ENCODE data around the gene SCAMP3.
"Not testable (repeated sequence)": the region's sequence is repeated elsewhere in the genome, so short reads cannot be mapped to it uniquely, and the experiment has no call there.

SCAMP3 gene

DNA sequence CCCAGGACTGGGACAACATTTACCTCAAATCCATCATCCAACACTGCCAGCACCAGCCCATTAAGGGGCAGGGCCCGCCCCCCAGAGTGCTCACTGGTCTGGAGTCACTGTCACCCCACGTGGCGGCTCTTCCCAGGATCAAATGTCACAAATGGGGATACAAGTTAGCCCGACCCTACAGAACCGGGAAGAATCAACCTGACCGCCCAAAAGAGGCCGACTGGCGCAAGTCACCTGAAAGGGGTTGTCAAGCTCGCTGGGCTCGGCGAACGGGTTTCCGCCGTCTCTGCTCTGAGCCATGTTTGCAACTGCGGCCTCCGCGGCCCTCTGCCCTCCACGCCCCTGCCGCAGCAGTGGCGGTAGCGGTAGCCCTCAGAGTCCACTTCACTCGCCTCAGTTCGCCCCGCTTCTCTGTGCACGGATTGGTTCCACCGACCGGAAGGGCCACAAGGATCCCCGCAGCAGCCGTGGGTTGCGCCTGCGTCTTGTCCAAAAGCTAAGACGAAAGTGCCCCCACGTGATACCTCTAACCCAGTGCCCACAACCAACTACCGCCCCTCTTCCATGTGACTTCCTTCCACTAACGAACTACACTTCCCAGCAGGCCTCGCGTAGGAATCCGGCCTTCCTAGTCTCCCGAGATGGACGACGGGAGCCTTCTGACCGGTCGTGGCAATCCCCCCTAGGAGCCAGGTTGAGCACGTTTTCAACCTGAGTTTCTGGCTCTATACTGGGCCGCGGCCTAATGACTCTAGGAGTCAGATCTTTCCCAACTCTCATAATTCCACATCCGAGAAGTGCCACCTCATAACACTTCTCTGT, at the start of gene SCAMP3:
SCAMP3 (minus strand) TSS at position 509 of the 822 bp plus-strand sequence; CDS start at position 300, 209 bp downstream.
- peak; percentile 80 for DNase-seq (ENCODE audit: low read depth)

DNA sequence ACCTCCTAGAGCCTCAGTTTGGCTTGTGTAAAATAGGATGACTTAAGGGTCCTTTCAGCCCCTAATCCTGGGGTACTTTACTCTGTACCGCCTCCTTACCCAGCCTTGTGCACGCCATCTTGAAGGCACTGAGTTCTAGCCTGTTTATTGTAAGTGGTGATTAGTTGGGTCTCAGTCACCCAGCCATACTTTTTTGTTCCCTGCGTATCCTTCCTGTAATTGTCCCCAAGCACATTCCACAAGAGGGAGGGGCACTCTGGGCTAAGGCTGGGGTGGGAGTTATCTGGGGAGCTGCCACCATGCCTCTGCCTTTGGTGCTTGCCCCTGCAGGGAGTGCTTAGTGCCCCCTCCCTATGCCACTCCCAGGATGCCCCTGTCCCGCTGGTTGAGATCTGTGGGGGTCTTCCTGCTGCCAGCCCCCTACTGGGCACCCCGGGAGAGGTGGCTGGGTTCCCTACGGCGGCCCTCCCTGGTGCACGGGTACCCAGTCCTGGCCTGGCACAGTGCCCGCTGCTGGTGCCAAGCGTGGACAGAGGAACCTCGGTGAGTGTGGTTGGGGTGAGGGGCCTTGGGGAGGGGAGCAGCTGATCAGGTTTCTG, 47.4 kb upstream of the SCAMP3 start:
- no peak for DNase-seq (ENCODE audit: low read depth)

DNA sequence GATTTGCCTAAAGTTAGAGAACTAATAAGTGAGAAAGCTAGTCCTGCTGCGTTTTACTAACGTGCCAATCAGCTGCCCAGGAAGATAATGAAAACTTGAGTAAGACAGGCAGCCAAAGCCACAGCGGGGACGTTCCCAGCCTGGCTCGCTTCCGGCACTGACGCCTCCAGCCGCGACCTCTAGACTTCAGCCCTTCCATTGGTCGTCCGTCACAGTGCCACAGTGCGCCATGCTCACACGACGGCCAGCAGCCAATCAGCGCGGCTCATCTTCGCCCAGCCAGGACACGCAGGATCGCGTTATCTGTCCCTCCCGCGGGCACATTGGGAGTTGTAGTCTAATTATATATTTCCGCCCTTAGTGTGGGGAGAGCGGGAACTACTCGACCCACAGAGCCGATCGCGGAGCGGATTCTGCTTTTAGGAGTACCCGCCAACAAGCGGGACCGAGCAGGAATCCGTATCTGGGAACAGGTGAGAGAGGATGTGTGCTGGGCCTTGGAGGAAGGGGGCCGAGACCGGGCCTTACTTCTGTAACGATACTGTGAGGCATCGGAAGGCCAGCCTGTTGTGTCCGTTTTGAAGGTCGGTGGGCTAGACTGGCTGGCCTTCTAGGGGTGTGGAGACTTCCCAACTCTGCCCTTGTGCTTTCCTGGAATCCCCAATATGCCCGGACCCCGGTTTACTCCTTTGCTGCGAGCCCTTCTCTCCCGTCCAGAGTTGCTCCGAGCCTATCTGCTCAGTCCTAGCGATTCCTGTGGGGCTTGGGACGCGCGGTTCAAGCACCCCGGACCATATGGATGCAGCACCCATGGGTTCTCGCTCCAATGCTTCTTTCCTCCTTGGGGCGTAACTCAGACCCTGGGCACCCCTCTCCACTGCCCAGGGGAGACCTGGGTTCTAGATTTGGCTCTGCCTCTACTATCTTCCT, 46.6 kb upstream of the SCAMP3 start, which contains the start of gene FDPS:
FDPS (plus strand) TSS at position 374 of the 930 bp plus-strand sequence. CDS start 924 bp downstream, outside the sequence.
- peak; percentile 96 for DNase-seq (ENCODE audit: low read depth)

DNA sequence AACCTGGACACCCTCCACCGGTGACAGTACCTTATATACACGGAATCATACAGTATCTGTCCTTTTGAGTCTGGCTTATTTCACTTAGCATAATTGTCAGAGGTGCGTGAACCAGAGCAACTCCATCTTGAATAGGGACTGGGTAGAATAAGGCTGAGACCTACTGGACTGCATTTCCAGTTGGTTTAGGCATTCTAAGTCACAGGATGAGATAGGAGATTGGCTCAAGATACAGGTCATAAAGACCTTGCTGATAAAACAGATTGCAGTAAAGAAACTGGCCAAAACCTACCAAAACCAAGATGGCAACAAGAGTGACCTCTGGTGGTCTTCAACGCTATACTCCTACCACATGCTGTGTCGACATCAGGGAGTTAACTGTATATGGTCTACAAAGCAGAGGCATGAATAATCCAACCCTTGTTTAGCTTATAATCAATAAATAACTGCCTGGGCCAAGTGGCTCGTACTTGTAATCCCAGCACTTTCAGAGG, 45.1 kb upstream of the SCAMP3 start:
- DNase-seq (ENCODE audit: low read depth) = no peak

GRCh38 chr1:155305881-155306391, 43.8 kb upstream of the SCAMP3 start:
- DNase-seq (ENCODE audit: low read depth) = no peak

DNA sequence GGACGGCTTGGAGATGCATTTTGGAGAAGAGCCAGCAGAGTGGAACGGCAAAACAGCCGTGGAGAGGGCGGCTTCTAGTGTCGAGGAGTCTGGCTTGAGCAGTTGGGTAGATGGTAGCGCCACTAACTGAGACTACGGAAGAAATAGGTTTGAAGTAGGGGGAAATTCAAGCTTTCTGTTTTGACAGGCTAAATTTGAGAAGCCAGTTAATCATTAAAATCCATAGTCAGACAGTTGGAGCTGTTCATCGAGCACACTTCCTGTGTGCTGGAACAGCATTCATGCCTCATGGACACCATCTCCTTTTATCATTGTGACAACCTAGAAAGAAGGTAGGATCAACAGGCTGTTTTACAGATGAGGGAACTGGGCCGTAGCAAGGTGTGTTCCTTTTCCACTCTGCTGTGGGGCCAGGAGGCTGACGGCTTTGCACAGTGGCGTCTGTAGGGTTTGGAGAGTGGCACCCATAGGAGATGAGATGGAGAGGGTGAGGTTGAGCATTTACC, 42.5 kb upstream of the SCAMP3 start:
- no peak for DNase-seq (ENCODE audit: low read depth)

DNA sequence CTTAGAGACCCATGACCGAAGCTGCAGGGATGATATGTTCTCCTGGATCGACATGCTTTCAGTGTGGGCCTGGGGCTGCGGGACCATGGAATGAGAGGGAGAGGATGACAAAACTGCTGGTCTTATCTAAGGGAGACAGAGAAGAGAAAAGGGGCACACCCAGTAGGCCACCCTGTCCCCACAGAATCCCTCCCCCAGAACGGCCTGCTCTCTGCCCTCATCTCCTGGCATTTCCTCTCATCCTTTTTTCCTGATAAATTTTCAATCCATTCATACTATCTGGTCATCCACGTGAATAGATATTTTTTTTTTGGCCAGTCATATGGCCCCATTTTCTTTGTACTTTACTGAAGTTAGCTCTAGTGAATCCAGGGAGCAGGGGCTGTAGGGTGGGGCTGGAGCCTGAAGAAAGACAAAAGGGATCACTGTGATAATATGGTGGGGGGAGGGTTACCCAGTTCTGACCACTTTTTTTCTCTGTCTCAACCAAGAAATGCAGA, 39.2 kb upstream of the SCAMP3 start, which contains the start of gene PKLR:
PKLR (minus strand) TSS at position 97 of the 500 bp plus-strand sequence; CDS start at position 54, 43 bp downstream.
- DNase-seq (ENCODE audit: low read depth) = no peak

GRCh38 chr1:155300553-155301329, 38.6 kb upstream of the SCAMP3 start:
- no peak for DNase-seq (ENCODE audit: low read depth)

- DNase-seq (ENCODE audit: low read depth) = no peak
These were observed 37.9 kb upstream of the SCAMP3 start for GRCh38 chr1:155300024-155300423.

- DNase-seq (ENCODE audit: low read depth) = no peak
These were observed 35.2 kb upstream of the SCAMP3 start for GRCh38 chr1:155297384-155297783.

- DNase-seq (ENCODE audit: low read depth) = no peak
These were observed 34.5 kb upstream of the SCAMP3 start for GRCh38 chr1:155296661-155297060.

GRCh38 chr1:155295942-155296267, 33.7 kb upstream of the SCAMP3 start:
- no peak for DNase-seq (ENCODE audit: low read depth)

DNA sequence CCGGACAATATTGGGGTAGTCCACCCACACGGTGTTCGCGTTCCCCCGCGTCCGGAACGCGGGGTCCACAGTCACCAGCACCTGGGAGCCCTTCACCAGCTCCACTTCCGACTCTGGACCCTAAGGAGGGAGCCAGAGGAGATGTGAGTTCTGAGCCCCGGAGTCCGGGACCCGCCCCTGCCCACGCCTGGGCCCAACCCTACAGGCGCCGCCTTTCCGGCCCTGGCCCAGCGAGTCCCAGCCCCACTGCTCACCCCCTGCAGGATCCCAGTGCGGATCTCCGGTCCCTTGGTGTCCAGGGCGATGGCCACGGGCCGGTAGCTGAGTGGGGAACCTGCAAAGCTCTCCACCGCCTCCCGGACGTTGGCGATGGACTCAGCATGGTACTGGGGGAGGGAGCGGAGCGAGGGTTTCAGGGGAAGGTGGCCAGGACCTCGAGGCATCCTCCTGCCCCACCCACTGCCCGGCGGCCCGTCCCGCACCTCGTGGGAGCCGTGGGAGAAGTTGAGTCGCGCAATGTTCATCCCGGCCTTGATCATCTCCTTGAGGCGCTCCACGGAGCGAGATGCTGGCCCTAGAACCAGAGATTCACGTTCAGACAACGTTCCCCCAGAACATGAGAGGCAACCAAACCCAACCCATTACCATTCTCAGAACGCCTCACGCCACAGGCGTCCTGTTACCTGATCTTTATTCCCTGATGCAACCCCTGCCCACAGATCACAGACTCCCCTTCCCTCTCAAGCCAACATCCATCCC, 33.2 kb upstream of the SCAMP3 start:
- DNase-seq (ENCODE audit: low read depth) = no peak

DNA sequence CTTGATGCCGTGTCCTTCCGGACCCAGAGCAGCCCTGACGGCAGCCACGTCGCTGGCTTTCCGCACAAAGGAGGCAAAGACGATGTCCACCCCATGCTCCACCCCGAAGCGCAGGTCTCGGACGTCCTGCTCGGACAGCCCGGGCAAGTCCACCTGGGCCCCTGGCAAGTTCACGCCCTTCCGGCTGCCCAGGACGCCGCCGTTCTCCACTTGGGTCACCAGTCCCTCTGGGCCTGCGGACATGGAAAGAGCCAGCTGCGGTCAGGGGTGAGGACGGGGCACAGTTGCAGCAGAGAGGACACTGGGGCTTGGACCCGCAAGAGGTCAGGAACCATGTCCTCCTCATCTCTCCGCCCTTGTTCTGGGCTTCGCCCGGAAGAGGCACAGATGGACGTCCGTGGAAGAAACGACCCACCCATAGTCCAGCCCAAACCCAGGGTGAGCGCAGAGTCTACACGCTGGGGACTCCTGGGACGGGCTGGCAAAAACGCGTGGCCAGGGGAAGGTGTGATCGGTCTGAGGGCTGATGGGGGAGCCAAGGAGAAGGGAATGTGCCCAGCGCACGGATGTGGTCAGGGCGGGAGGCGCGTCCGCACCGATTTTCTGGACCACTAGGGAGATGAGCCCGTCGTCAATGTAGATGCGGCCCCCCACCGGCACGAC, 32.5 kb upstream of the SCAMP3 start:
- no peak for DNase-seq (ENCODE audit: low read depth)

GRCh38 chr1:155293086-155293749, 31.1 kb upstream of the SCAMP3 start:
- no peak for DNase-seq (ENCODE audit: low read depth)

- not testable (repeated sequence) for DNase-seq (ENCODE audit: low read depth)
These were observed 28.8 kb upstream of the SCAMP3 start for GRCh38 chr1:155291006-155291405.

DNA sequence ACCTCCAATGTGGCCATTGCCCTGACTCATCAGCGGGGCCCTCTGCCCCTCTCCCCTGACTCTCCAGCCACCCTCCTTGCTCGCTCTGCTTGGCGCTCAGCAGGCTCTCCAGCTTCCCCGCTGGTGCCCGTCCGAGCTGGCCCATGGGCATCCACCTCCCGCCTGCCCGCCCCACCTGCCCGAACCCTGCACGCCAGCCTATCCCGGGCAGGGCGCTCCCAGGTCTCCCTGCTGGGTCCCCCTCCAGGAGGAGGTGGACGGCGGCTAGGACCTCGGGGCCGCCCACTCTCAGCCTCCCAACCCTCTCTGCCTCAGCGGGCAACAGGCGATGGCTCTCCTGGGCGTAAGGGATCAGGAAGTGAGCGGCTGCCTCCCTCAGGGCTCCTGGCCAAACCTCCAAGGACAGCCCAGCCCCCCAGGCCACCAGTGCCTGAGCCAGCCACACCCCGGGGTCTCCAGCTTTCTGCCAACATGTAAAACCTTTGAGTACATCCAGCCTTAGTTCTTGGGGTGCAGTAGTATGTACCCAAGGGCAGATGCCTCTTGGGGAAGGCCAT, 25.9 kb upstream of the SCAMP3 start:
- no peak for DNase-seq (ENCODE audit: low read depth)

- DNase-seq (ENCODE audit: low read depth) = no peak
These were observed 24.4 kb upstream of the SCAMP3 start for GRCh38 chr1:155286544-155286943.

All from activated T-helper 9 cell treated with anti-CD3 and anti-CD28 coated beads, Interleukin-2, amount 50 U/mL, for 16 hours (primary cell).